WTC11 (cell line): Measurements from ENCODE around the gene CADM1. TPM values are rescaled to one million over a fixed set of nuclear protein-coding genes. Genes with fewer than 3 reads are reported as not detected.

Source experiments
- ATAC-seq: fragments of 200-7000 bp; cut with Tn5 transposase; 2 replicates; pipeline ENCODE4 v1.10.0; 2021; ENCODE audit warnings: mild to moderate bottlenecking, moderate library complexity
- CTCF ChIA-PET: fragments of 300-600 bp; sonication (Branson Sonifier 250); formaldehyde crosslinking; loops from one replicate; lab custom pipeline; 2021; ENCODE audit warnings: antibody characterized with exemption; lab: Charles Lee
- POLR2A ChIA-PET: fragments of 350-600 bp; sonication (Branson Sonifier 250); formaldehyde crosslinking; loops from one replicate; lab custom pipeline; 2021; ENCODE audit warnings: antibody characterized with exemption; lab: Charles Lee
- DNase-seq: peaks from one replicate; pipeline ENCODE4 v3.0.0; 2021; ENCODE audit warnings: low spot score
- H3K27ac Mint-ChIP-seq: 2 replicates; pipeline ENCODE4 v1.8.0; 2021; ENCODE audit warnings: mixed read lengths
- H3K27me3 Mint-ChIP-seq: 2 replicates; pipeline ENCODE4 v1.8.0; 2021; ENCODE audit warnings: low read depth, mild to moderate bottlenecking, moderate library complexity, mixed read lengths
- H3K36me3 Mint-ChIP-seq: 2 replicates; pipeline ENCODE4 v1.8.0; 2021; ENCODE audit warnings: mixed read lengths
- H3K4me1 Mint-ChIP-seq: 2 replicates; pipeline ENCODE4 v1.8.0; 2022; ENCODE audit warnings: mixed read lengths
- H3K4me3 Mint-ChIP-seq: 2 replicates; pipeline ENCODE4 v1.8.0; 2021; ENCODE audit warnings: mild to moderate bottlenecking, moderate library complexity, mixed read lengths
- H3K9me3 Mint-ChIP-seq: 2 replicates; pipeline ENCODE4 v1.8.0; 2021; ENCODE audit warnings: mixed read lengths
- ATF2 ChIP-seq: sonication (generic); formaldehyde crosslinking; IDR thresholded peaks from 2 replicates; pipeline ENCODE4 v1.8.1; 2022; ENCODE audit warnings: low read depth, missing genetic modification reagents, borderline replicate concordance
- FOXJ3 ChIP-seq: sonication (generic); formaldehyde crosslinking; IDR thresholded peaks from 2 replicates; pipeline ENCODE4 v1.9.0; 2021; ENCODE audit warnings: missing genetic modification reagents, mild to moderate bottlenecking, borderline replicate concordance
- IRF2 ChIP-seq: sonication (generic); formaldehyde crosslinking; IDR thresholded peaks from 2 replicates; pipeline ENCODE4 v1.8.0; 2022; ENCODE audit warnings: low read depth, missing genetic modification reagents, borderline replicate concordance
- JAZF1 ChIP-seq: fragments of 250-450 bp; sonication (Bioruptor Pico); IDR thresholded peaks from 2 replicates; pipeline ENCODE4 v1.9.0; 2021; ENCODE audit warnings: moderate library complexity, mild to moderate bottlenecking, inconsistent platforms
- JUN ChIP-seq: sonication (generic); formaldehyde crosslinking; IDR thresholded peaks from 2 replicates; pipeline ENCODE4 v1.8.0; 2023; ENCODE audit warnings: mild to moderate bottlenecking, missing genetic modification reagents
- PRDM15 ChIP-seq: sonication (generic); formaldehyde crosslinking; IDR thresholded peaks from 2 replicates; pipeline ENCODE4 v1.8.0; 2022; ENCODE audit warnings: missing genetic modification reagents
- RELA ChIP-seq: sonication (generic); formaldehyde crosslinking; IDR thresholded peaks from 2 replicates; pipeline ENCODE4 v1.8.1; 2022; ENCODE audit warnings: missing genetic modification reagents, mild to moderate bottlenecking, borderline replicate concordance
- RORB ChIP-seq: fragments of 250-450 bp; sonication (Bioruptor Pico); IDR thresholded peaks from 2 replicates; pipeline ENCODE4 v1.9.0; 2021; ENCODE audit warnings: mild to moderate bottlenecking
- TEAD1 ChIP-seq: sonication (generic); formaldehyde crosslinking; IDR thresholded peaks from 2 replicates; pipeline ENCODE4 v1.8.0; 2022; ENCODE audit warnings: mild to moderate bottlenecking, missing genetic modification reagents
- ZNF317 ChIP-seq: sonication (generic); formaldehyde crosslinking; IDR thresholded peaks from 2 replicates; pipeline ENCODE4 v1.8.1; 2023; ENCODE audit warnings: low read depth, mild to moderate bottlenecking, moderate library complexity, missing genetic modification reagents, borderline replicate concordance
- total RNA-seq: library from RNA; stranded (reverse); gene quantifications from 3 replicates; pipeline ENCODE4 v1.2.3, GENCODE V29; 2021
- TF ChIP-seq, protein P1 (sequence below): sonication (generic); formaldehyde crosslinking; IDR thresholded peaks from 2 replicates; pipeline ENCODE4 v1.8.0; 2022; ENCODE audit warnings: mild to moderate bottlenecking, missing genetic modification reagents
- TF ChIP-seq, protein P2 (sequence below): fragments of 250-450 bp; sonication (Bioruptor Pico); IDR thresholded peaks from 2 replicates; pipeline ENCODE4 v1.9.0; 2021; ENCODE audit warnings: mild to moderate bottlenecking
- TF ChIP-seq, protein P3 (sequence below): sonication (generic); formaldehyde crosslinking; IDR thresholded peaks from 2 replicates; pipeline ENCODE4 v1.8.0; 2022; ENCODE audit warnings: mild to moderate bottlenecking, missing genetic modification reagents
- TF ChIP-seq, protein P4 (sequence below): fragments of 250-450 bp; sonication (Bioruptor Pico); conservative IDR thresholded peaks from 2 replicates; pipeline ENCODE4 v1.9.0; 2021; ENCODE audit warnings: mild to moderate bottlenecking

CADM1 gene
- total RNA-seq, 1 experiment from 2014 or later: 26.8 TPM

DNA sequence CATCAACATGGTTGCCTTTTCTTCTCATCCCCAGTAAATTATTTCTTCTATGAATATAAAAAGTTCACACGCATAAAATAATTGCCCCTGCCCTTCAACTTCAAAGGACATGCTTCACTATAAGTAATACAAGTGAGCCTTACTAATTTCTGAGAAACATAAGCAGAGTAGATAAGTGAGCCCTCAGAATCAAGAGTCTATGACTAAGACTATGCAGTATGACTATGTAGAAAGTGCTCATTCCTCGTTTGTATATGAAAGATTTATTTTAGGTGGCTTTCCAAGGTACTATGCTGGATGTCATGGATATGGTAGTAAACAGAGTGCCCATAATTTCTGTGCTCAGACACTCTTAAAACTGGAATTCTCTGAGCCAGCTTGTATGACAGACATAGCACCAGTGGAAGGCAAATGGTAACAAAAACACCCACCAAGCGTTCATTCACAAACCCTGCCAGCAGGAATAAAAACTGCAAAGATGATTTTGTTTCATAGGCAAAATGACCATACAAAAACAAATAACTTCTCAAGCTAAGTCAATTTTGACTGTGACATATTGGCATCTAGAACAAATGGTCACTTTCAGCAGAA, 189.8 kb downstream of the CADM1 start:
- no peak for TF ChIP-seq ZNF317 (CRISPR knock-in tag)
- no peak overlapping the region for H3K27ac Mint-ChIP-seq
- ATAC-seq (no peak), DNase-seq (no peak)
- no peaks in the 10 kb centered on the region for H3K27me3 Mint-ChIP-seq
- ChIA-PET CTCF (interaction anchor here (1.0 to 1.1 kb wide), 2 partner anchors 20 to 201 kb away, joined by 3 read pairs; no protein-coding TSS in a partner anchor), POLR2A (no interaction called here)
- H3K4me1 Mint-ChIP-seq: no peaks in the 10 kb centered on the region
- H3K4me3 Mint-ChIP-seq: no peak overlapping the region
- H3K36me3 Mint-ChIP-seq: no peaks in the 10 kb centered on the region
- no peaks in the 10 kb centered on the region for H3K9me3 Mint-ChIP-seq

DNA sequence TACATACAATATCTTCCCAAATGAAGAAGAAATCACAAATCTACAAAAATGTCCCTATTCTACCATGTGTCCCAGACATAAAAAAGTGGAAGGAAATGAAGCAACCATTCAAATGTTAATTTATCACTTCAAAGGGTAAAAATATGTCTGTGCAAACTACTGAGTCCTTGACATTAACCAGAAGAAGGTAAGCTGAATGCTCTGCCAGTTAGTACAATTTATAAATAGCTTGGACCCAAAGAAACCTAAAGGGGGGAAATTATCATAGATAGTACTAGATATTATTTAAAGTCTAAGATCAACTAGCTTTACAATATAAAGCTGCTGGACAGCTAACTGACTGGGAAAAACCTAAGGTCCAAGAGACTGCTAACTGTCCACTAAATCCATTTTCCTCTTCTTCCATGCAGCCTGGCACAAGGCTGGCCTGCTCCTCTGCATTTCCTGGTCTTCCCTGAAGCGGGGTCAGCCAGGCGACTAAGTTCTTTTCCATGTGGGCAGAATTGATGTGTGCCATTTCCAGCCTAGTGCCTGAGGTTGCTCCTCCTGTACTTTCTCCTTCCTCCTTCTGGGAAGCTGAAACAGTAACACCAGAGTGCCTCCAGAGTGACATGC, 190.9 kb downstream of the CADM1 start:
- no peak for ATAC-seq
- Mint-ChIP-seq H3K27ac (no peak overlapping the region), H3K4me1 (no peaks in the 10 kb centered on the region), H3K4me3 (no peak overlapping the region), H3K27me3 (no peaks in the 10 kb centered on the region), H3K36me3 (no peaks in the 10 kb centered on the region), H3K9me3 (no peaks in the 10 kb centered on the region)
- CTCF ChIA-PET: interaction anchor here (1.0 to 1.1 kb wide), 2 partner anchors 22 to 202 kb away, joined by 3 read pairs; no protein-coding TSS in a partner anchor
- POLR2A ChIA-PET: no interaction called here
- TF ChIP-seq RORB (CRISPR knock-in tag): no peak
- peak; percentile 62; the same call in 1 of the 2 replicates for TF ChIP-seq PRDM15
- TF ChIP-seq, protein P1, sequence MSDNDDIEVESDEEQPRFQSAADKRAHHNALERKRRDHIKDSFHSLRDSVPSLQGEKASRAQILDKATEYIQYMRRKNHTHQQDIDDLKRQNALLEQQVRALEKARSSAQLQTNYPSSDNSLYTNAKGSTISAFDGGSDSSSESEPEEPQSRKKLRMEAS (CRISPR knock-in tag): no peak
- DNase-seq: no peak

- Mint-ChIP-seq H3K4me1 (no peaks in the 10 kb centered on the region), H3K27me3 (no peaks in the 10 kb centered on the region), H3K4me3 (no peak overlapping the region), H3K9me3 (no peaks in the 10 kb centered on the region), H3K36me3 (no peaks in the 10 kb centered on the region), H3K27ac (no peak overlapping the region)
- POLR2A ChIA-PET: no interaction called here
- DNase-seq (no peak), ATAC-seq (no peak)
- TF ChIP-seq TEAD1 (CRISPR knock-in tag) (no peak), FOXJ3 (CRISPR knock-in tag) (no peak)
- TF ChIP-seq, protein P2, sequence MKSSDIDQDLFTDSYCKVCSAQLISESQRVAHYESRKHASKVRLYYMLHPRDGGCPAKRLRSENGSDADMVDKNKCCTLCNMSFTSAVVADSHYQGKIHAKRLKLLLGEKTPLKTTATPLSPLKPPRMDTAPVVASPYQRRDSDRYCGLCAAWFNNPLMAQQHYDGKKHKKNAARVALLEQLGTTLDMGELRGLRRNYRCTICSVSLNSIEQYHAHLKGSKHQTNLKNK: no peak
- CTCF ChIA-PET: no interaction called here
These were observed 192.3 kb downstream of the CADM1 start for GRCh38 chr11:115311949-115312348.

DNA sequence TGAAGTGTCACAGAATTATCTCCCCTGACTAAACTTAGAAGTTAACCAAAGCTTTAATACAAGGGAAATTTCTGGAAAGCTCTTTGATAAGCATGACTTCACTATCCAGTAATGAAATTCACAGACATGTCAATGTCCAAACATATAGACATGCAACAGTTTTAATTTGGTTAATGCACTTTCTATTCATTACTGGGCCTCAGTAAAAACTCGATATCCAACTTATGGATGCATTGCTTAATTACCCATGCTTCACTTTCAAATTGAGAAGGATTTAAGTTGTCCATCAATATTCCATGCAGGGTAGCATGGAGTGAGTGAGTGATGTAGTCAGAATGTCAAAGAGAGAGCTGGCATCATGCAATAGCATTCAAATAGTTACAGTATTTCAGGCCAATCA, 197.5 kb downstream of the CADM1 start:
- Mint-ChIP-seq H3K27me3 (no peaks in the 10 kb centered on the region), H3K9me3 (no peaks in the 10 kb centered on the region), H3K4me3 (no peak overlapping the region), H3K27ac (no peak overlapping the region), H3K4me1 (no peaks in the 10 kb centered on the region), H3K36me3 (no peaks in the 10 kb centered on the region)
- CTCF ChIA-PET: no interaction called here
- ATAC-seq (no peak), DNase-seq (no peak)
- POLR2A ChIA-PET: no interaction called here
- TF ChIP-seq JUN (CRISPR knock-in tag): no peak
- TF ChIP-seq, protein P3, sequence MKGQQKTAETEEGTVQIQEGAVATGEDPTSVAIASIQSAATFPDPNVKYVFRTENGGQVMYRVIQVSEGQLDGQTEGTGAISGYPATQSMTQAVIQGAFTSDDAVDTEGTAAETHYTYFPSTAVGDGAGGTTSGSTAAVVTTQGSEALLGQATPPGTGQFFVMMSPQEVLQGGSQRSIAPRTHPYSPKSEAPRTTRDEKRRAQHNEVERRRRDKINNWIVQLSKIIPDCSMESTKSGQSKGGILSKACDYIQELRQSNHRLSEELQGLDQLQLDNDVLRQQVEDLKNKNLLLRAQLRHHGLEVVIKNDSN (CRISPR knock-in tag): no peak
- no peak for TF ChIP-seq ATF2 (CRISPR knock-in tag)
- TF ChIP-seq IRF2 (CRISPR knock-in tag): no peak
- no peak for TF ChIP-seq RELA (CRISPR knock-in tag)
- TF ChIP-seq JAZF1: no peak
- TF ChIP-seq, protein P4, sequence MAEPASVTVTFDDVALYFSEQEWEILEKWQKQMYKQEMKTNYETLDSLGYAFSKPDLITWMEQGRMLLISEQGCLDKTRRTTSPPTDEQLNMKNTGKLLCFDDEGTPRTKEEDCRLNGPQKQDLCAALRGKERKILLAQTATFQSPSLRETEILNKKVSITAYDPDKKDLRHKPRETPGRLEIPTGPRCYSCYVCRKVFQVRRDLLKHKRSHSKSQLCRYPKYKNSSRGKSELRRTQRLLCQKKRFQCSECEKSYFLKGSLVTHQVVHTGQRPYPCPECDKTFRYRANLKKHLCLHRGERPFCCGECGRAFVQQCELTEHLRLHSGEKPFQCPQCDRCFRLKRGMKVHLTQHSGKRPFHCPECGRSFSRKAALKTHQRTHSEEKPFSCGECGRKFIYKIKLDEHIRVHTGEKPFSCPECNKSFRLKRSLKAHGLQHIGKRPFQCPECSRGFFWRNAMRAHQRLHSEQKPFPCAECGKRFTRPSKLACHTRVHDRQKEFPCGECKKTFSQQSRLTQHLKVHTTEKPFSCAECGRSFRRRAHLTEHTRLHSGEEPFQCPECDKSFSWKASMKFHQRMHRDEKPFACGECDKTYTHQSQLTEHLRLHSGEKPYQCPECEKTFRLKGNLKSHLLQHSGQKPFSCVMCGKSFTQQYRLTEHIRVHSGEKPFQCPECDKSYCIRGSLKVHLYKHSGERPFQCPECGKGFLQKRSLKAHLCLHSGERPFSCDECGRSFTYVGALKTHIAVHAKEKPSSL: no peak
